ENCODE data around the gene GLT8D2. TPM values are rescaled to one million over a fixed set of nuclear protein-coding genes. Genes with fewer than 3 reads are reported as not detected.

The GLT8D2 gene
- total RNA-seq, 2 experiments from 2014 or later: not detected

- no peaks in the 10 kb centered on the region for H3K36me3 Mint-ChIP-seq
- ATAC-seq (ENCODE audit: low read depth) (no peak), DNase-seq (no peak)
- peaks cover 19% of the 10 kb centered on the region for H3K27me3 Mint-ChIP-seq
- H3K9me3 Mint-ChIP-seq: peaks cover 3% of the 10 kb centered on the region
- no peaks in the 10 kb centered on the region for H3K4me1 Mint-ChIP-seq
- POLR2A ChIA-PET: no interaction called here
- H3K4me3 Mint-ChIP-seq: no peak overlapping the region
- no peak overlapping the region for H3K27ac Mint-ChIP-seq
Observed at GRCh38 chr12:104010121-104010520, 39.9 kb downstream of the GLT8D2 start.

DNA sequence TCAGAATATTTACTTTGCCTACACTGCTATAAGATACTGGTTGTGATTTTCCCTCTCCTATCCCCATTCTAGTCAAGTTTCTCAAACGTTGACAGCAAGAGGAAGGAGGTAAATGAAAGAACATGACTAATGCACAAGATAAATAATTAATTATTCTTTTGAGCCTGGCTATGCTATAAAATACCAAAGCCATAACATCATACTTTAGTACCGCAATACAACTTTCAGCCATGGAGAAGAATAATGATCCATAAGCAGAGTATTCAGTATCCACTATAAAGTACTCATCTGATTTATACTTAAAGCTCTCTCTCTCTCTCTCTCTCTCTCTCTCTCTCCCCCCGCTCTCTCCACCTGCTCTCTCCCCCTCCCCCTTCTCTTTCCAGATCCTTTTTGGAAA, 43.1 kb downstream of the GLT8D2 start:
- POLR2A ChIA-PET: interaction anchor here (0.6 kb wide), 1 partner anchor 40 kb away, joined by 3 read pairs; no protein-coding TSS in a partner anchor
- H3K27me3 Mint-ChIP-seq: peaks cover 30% of the 10 kb centered on the region

DNA sequence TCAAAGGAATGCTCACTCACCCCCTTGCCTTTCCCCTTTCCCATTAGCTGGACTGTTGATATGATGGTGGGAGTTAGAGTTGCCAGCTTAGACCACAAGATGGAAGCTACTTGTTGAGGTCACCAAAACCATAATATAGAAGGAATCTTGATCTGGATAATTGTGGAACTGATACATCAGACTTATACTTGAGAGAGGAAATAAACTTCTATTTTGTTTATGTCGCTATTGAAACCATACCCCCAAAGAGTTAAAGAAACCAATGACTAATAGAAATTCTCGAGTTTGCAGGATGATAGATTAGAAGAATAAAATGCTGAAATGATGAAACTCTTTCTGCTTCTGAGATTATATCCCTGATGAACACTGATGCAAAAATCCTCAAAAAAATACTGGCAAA, 46.4 kb downstream of the GLT8D2 start:
- Mint-ChIP-seq H3K27ac (no peak overlapping the region), H3K27me3 (peaks cover 35% of the 10 kb centered on the region), H3K36me3 (no peaks in the 10 kb centered on the region), H3K4me1 (no peaks in the 10 kb centered on the region), H3K9me3 (peaks cover 3% of the 10 kb centered on the region), H3K4me3 (no peak overlapping the region)
- POLR2A ChIA-PET: interaction anchor here (1.1 kb wide), 1 partner anchor 11 kb away, joined by 3 read pairs; no protein-coding TSS in a partner anchor
- ATAC-seq (ENCODE audit: low read depth) (no peak), DNase-seq (no peak)

More for the DNA sequence above, 43.1 kb downstream of the GLT8D2 start:
- H3K4me3 Mint-ChIP-seq: no peak overlapping the region
- no peak overlapping the region for H3K27ac Mint-ChIP-seq
- DNase-seq (no peak), ATAC-seq (ENCODE audit: low read depth) (no peak)
- peaks cover 3% of the 10 kb centered on the region for H3K9me3 Mint-ChIP-seq
- H3K36me3 Mint-ChIP-seq: no peaks in the 10 kb centered on the region
- H3K4me1 Mint-ChIP-seq: no peaks in the 10 kb centered on the region

DNA sequence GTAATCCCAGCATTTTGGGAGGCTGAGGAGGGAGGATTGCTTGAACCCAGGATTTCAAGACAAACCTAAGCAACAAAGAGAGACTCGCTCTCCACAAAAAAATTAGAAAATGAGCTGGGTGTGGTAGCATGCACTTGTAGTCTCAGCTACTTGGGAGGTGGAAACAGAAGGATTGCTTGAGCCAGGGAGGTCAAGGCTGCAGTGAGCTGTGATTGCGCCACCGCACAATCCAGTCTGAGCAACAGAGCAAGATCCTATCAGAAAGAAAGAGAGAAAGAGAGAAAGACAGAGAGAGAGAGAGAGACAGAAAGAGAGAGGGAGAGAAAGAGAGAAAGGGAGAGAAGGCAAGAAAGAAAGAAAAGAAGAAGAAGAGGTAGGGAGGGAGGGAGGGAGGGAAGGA, 47.3 kb downstream of the GLT8D2 start:
- Mint-ChIP-seq H3K9me3 (peaks cover 3% of the 10 kb centered on the region), H3K27me3 (peaks cover 35% of the 10 kb centered on the region), H3K36me3 (no peaks in the 10 kb centered on the region), H3K4me1 (no peaks in the 10 kb centered on the region), H3K27ac (no peak overlapping the region), H3K4me3 (no peak overlapping the region)
- no peak for DNase-seq
- ATAC-seq (ENCODE audit: low read depth): no peak
- POLR2A ChIA-PET: interaction anchor here (1.1 kb wide), 1 partner anchor 10 kb away, joined by 3 read pairs; no protein-coding TSS in a partner anchor

DNA sequence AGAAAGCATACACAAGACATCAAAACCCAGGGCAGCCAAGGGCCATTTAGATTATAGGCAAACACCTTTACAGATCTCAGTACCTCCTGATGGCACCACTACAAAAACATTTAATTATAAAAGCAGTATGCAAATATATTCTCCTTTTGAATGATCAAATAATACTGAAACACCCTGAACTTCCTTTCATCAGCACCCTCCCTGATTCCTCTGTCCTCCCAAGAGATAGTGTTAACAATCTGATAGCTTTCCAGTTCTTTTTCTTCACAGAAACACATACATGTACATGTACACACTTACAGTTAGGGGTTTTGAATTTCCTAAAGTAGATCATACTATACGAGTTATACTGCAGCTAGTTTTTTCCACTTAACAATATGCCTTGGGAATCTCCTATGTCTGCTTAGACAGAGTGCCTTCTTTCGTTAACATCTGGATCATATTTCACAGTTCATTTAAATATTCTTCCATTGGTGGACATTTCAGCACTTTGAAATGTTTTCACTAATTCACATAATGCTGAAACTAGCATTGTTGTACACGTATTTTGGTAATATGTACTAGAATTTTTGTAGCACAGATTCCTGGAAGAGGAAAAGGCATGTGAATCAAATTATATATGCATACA, 49.1 kb downstream of the GLT8D2 start:
- ATAC-seq (ENCODE audit: low read depth) (no peak), DNase-seq (no peak)
- POLR2A ChIA-PET: no interaction called here
- Mint-ChIP-seq H3K9me3 (no peaks in the 10 kb centered on the region), H3K36me3 (no peaks in the 10 kb centered on the region), H3K4me3 (no peak overlapping the region), H3K27ac (no peak overlapping the region), H3K4me1 (no peaks in the 10 kb centered on the region), H3K27me3 (peaks cover 26% of the 10 kb centered on the region)

- Mint-ChIP-seq H3K27me3 (peaks cover 18% of the 10 kb centered on the region), H3K4me1 (no peaks in the 10 kb centered on the region), H3K4me3 (no peak overlapping the region)
Observed at GRCh38 chr12:103998976-103999375, 51.0 kb downstream of the GLT8D2 start.

GRCh38 chr12:103997286-103997900, 52.6 kb downstream of the GLT8D2 start:
- POLR2A ChIA-PET: no interaction called here
- no peak overlapping the region for H3K4me3 Mint-ChIP-seq
- ATAC-seq (ENCODE audit: low read depth) (no peak), DNase-seq (no peak)
- peaks cover 12% of the 10 kb centered on the region for H3K27me3 Mint-ChIP-seq
- no peaks in the 10 kb centered on the region for H3K36me3 Mint-ChIP-seq
- H3K9me3 Mint-ChIP-seq: no peaks in the 10 kb centered on the region
- no peak overlapping the region for H3K27ac Mint-ChIP-seq
- no peaks in the 10 kb centered on the region for H3K4me1 Mint-ChIP-seq

More at GRCh38 chr12:103998976-103999375, 51.0 kb downstream of the GLT8D2 start:
- POLR2A ChIA-PET: no interaction called here
- Mint-ChIP-seq H3K27ac (no peak overlapping the region), H3K9me3 (no peaks in the 10 kb centered on the region), H3K36me3 (no peaks in the 10 kb centered on the region)
- DNase-seq (no peak), ATAC-seq (ENCODE audit: low read depth) (no peak)

GRCh38 chr12:103996595-103996994, 53.4 kb downstream of the GLT8D2 start:
- H3K4me3 Mint-ChIP-seq: no peak overlapping the region
- POLR2A ChIA-PET: no interaction called here
- no peak for ATAC-seq (ENCODE audit: low read depth)
- no peaks in the 10 kb centered on the region for H3K36me3 Mint-ChIP-seq
- H3K27ac Mint-ChIP-seq: no peak overlapping the region
- no peaks in the 10 kb centered on the region for H3K4me1 Mint-ChIP-seq
- no peaks in the 10 kb centered on the region for H3K9me3 Mint-ChIP-seq
- DNase-seq: no peak
- H3K27me3 Mint-ChIP-seq: peaks cover 12% of the 10 kb centered on the region

- H3K4me1 Mint-ChIP-seq: no peaks in the 10 kb centered on the region
- H3K27me3 Mint-ChIP-seq: peaks cover 6% of the 10 kb centered on the region
- H3K4me3 Mint-ChIP-seq: no peak overlapping the region
- POLR2A ChIA-PET: no interaction called here
- no peak overlapping the region for H3K27ac Mint-ChIP-seq
- H3K9me3 Mint-ChIP-seq: no peaks in the 10 kb centered on the region
- DNase-seq (no peak), ATAC-seq (ENCODE audit: low read depth) (no peak)
- H3K36me3 Mint-ChIP-seq: no peaks in the 10 kb centered on the region
Observed at GRCh38 chr12:103994235-103994634, 55.8 kb downstream of the GLT8D2 start.

DNA sequence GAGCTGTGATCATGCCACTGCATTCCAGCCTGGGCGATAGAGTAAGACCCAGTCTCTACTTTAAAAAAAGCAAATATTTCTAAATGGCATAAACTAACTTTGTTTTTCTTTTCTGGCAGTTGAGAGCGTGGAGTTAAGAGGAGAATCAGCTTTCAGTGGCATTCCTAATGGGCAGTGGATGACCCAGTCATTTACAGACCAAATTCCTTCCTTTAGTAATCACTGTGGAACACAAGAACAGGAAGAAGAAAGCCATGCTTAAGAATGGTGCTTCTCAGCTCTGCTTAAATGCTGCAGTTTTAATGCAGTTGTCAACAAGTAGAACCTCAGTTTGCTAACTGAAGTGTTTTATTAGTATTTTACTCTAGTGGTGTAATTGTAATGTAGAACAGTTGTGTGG, 63.2 kb downstream of the GLT8D2 start:
- H3K4me3 Mint-ChIP-seq: no peak overlapping the region
- DNase-seq: no peak
- no peak for ATAC-seq (ENCODE audit: low read depth)
- H3K27ac Mint-ChIP-seq: no peak overlapping the region
- H3K36me3 Mint-ChIP-seq: peaks cover 12% of the 10 kb centered on the region
- no peaks in the 10 kb centered on the region for H3K9me3 Mint-ChIP-seq
- POLR2A ChIA-PET: no interaction called here
- H3K27me3 Mint-ChIP-seq: no peaks in the 10 kb centered on the region
- no peaks in the 10 kb centered on the region for H3K4me1 Mint-ChIP-seq

- Mint-ChIP-seq H3K36me3 (peaks cover 25% of the 10 kb centered on the region), H3K4me3 (no peak overlapping the region), H3K4me1 (peaks cover 13% of the 10 kb centered on the region), H3K27me3 (no peaks in the 10 kb centered on the region), H3K27ac (no peak overlapping the region), H3K9me3 (no peaks in the 10 kb centered on the region)
- DNase-seq: no peak
- no peak for ATAC-seq (ENCODE audit: low read depth)
- POLR2A ChIA-PET: no interaction called here
Observed at GRCh38 chr12:103978384-103978982, 71.5 kb downstream of the GLT8D2 start.

- Mint-ChIP-seq H3K4me1 (peaks cover 27% of the 10 kb centered on the region), H3K4me3 (no peak overlapping the region), H3K9me3 (no peaks in the 10 kb centered on the region), H3K36me3 (peaks cover 30% of the 10 kb centered on the region), H3K27ac (no peak overlapping the region), H3K27me3 (no peaks in the 10 kb centered on the region)
- ATAC-seq (ENCODE audit: low read depth): no peak
- no peak for DNase-seq
- POLR2A ChIA-PET: no interaction called here
Observed at GRCh38 chr12:103975368-103975767, 74.6 kb downstream of the GLT8D2 start.

- no peak overlapping the region for H3K27ac Mint-ChIP-seq
- H3K4me1 Mint-ChIP-seq: peaks cover 39% of the 10 kb centered on the region
- peaks cover 26% of the 10 kb centered on the region for H3K36me3 Mint-ChIP-seq
- DNase-seq (no peak), ATAC-seq (ENCODE audit: low read depth) (no peak)
- POLR2A ChIA-PET: interaction anchor here (1.0 to 1.4 kb wide), 3 partner anchors 8 to 164 kb away, joined by 3 to 4 read pairs (median 4); partner anchors contain the start of genes NFYB and TDG
- H3K27me3 Mint-ChIP-seq: no peaks in the 10 kb centered on the region
- no peak overlapping the region for H3K4me3 Mint-ChIP-seq
- H3K9me3 Mint-ChIP-seq: no peaks in the 10 kb centered on the region
Observed at GRCh38 chr12:103973909-103974308, 76.1 kb downstream of the GLT8D2 start.

DNA sequence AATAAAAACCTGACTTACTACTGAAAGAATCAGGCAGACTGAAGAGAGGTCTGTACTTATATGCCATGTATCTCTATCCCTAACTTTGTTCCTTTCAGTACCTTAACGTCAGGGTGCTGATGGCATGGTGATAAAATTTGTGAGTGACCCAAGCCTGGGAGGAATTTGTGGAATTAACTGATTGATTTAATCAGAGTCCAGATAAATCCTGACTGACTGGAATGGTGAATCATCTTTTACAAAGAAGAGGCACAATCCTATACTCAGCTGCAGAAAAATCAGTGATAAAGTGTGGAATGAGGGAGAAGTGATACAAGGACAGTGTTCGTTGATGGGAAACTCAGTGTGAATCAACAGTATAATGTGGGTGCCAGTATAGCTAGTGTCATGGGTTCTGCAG, 80.6 kb downstream of the GLT8D2 start:
- Mint-ChIP-seq H3K4me1 (peaks cover 55% of the 10 kb centered on the region), H3K36me3 (peaks cover 16% of the 10 kb centered on the region), H3K9me3 (no peaks in the 10 kb centered on the region), H3K4me3 (no peak overlapping the region), H3K27ac (no peak overlapping the region), H3K27me3 (no peaks in the 10 kb centered on the region)
- ATAC-seq (ENCODE audit: low read depth) (no peak), DNase-seq (no peak)
- POLR2A ChIA-PET: no interaction called here
